HG03378 (cell line): ENCODE measurements around the gene MMP21.

Experiments used
- ATAC-seq: cut with Tn5 transposase; IDR thresholded peaks from one replicate; pipeline ENCODE4 v1.9.1; 2021; ENCODE audit warnings: mild to moderate bottlenecking, moderate library complexity; ENCODE audit not compliant: unreplicated experiment

The MMP21 gene

GRCh38 chr10:125719173-125720001 lies 56.2 kb downstream of the MMP21 start, which contains the start of gene EDRF1:
Gene EDRF1, plus strand, starts transcription at chr10:125719709. Its CDS starts 99 bp downstream, at chr10:125719808.
- ATAC-seq, result peak; percentile 93
